ENCODE data around the gene RCC1. TPM values are rescaled to one million over a fixed set of nuclear protein-coding genes. Genes with fewer than 3 reads are reported as not detected.

RCC1 gene
- total RNA-seq, 6 experiments from 2014 or later: 9.5 to 29.6 (median 18.0) TPM

GRCh38 chr1:28526886-28527285, 21.0 kb downstream of the RCC1 start:
- H3K27ac ChIP-seq: no peak overlapping the region
- no peak for TF ChIP-seq CTCF (IDR thresholded peaks at IDR 0.05)
- no peak for TF ChIP-seq POLR2A (IDR thresholded peaks at IDR 0.05)
- ATAC-seq: peak in 1 of 4 donors; percentile 50

GRCh38 chr1:28530456-28530855, 24.6 kb downstream of the RCC1 start:
- TF ChIP-seq CTCF (IDR thresholded peaks at IDR 0.05) (no peak), POLR2A (IDR thresholded peaks at IDR 0.05) (no peak)
- DNase-seq: no peak
- no peak overlapping the region for H3K27ac ChIP-seq
- H3K4me1 ChIP-seq: no peaks in the 10 kb centered on the region
- no peak overlapping the region for H3K4me3 ChIP-seq
- H3K36me3 ChIP-seq: peaks cover 0 to under 1% (median 0%) of the 10 kb centered on the region in 4 donors
- 83% methylated on average over 2 of the region's 31 CpGs for WGBS (ENCODE audit: insufficient coverage, low coverage, low lambda C conversion rate, missing lambda C conversion rate)
- intact Hi-C loops (cut with DNase I): no loop called here
- no peaks in the 10 kb centered on the region for H3K27me3 ChIP-seq
- no peak for ATAC-seq
- no peaks in the 10 kb centered on the region for H3K9me3 ChIP-seq

More at GRCh38 chr1:28526886-28527285, 21.0 kb downstream of the RCC1 start:
- intact Hi-C loops (cut with DNase I): no loop called here
- Histone ChIP-seq H3K36me3 (no peaks in the 10 kb centered on the region), H3K9me3 (no peaks in the 10 kb centered on the region), H3K27me3 (no peaks in the 10 kb centered on the region), H3K4me1 (no peaks in the 10 kb centered on the region), H3K4me3 (no peak overlapping the region)
- WGBS (ENCODE audit: insufficient coverage, low coverage, low lambda C conversion rate, missing lambda C conversion rate): 85% methylated on average over 9 of the region's 9 CpGs
- DNase-seq: no peak

DNA sequence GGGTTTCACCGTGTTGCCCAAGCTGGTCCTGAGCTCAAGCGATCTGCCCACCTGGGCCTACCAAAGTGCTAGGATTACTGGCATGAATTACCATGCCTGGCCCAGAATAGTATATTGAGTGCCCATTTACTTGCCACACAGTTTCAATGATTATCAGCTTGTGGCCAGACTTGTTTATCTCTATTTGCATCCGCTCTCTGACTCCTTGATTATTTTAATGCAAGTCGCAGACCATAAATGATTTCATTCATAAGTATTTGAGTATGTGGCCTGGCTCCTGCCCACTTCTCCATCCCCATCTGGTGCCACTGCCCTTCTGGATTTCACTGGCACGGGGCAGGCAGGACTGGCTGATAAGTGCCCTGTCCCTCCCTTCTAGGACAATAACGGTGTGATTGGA, 28.8 kb downstream of the RCC1 start:
- Histone ChIP-seq H3K4me1 (no peaks in the 10 kb centered on the region), H3K36me3 (peaks cover 0 to 15% (median 0%) of the 10 kb centered on the region in 4 donors), H3K9me3 (no peaks in the 10 kb centered on the region), H3K27me3 (no peaks in the 10 kb centered on the region), H3K27ac (no peak overlapping the region), H3K4me3 (no peak overlapping the region)
- no peak for ATAC-seq
- no peak for TF ChIP-seq POLR2A (IDR thresholded peaks at IDR 0.05)
- TF ChIP-seq CTCF (IDR thresholded peaks at IDR 0.05): no peak
- intact Hi-C loops (cut with DNase I): no loop called here
- no peak for DNase-seq
- WGBS (ENCODE audit: insufficient coverage, low coverage, low lambda C conversion rate, missing lambda C conversion rate): 100% methylated on average over 6 of the region's 6 CpGs

DNA sequence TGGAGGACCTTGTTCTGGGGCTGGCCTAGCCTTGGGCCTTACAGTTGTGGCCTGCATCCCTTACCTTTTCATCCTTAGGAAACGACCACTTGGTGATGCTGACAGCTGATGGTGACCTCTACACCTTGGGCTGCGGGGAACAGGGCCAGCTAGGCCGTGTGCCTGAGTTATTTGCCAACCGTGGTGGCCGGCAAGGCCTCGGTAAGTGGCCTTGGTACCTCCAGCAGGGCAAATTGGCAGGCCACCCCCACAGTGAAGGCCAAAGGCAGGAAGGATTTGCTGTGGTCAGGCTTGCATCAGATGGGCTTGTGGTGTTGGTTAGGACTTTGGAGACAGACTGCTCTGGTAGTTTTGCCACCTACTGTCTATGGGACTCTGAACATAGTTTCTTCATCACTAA, 29.3 kb downstream of the RCC1 start:
- WGBS (ENCODE audit: insufficient coverage, low coverage, low lambda C conversion rate, missing lambda C conversion rate): 41% methylated on average over 5 of the region's 6 CpGs
- Histone ChIP-seq H3K4me3 (no peak overlapping the region), H3K4me1 (no peaks in the 10 kb centered on the region), H3K9me3 (no peaks in the 10 kb centered on the region), H3K27ac (no peak overlapping the region), H3K27me3 (no peaks in the 10 kb centered on the region), H3K36me3 (peaks cover 0 to 15% (median 0%) of the 10 kb centered on the region in 4 donors)
- intact Hi-C loops (cut with DNase I): no loop called here
- no peak for DNase-seq
- TF ChIP-seq POLR2A (IDR thresholded peaks at IDR 0.05) (no peak), CTCF (IDR thresholded peaks at IDR 0.05) (no peak)
- ATAC-seq: peak in 2 of 4 donors; percentile 30

Measured in right lobe of liver (tissue), 6 donors.